ENCODE results near the gene ANAPC16.
"Not testable (repeated sequence)": the region's sequence is repeated elsewhere in the genome, so short reads cannot be mapped to it uniquely, and the experiment has no call there.

ANAPC16 gene

GRCh38 chr10:72261784-72262404 is 46.1 kb downstream of the ANAPC16 start:
- Histone ChIP-seq H3K9me3 (ENCODE audit: control insufficient read depth, insufficient read depth, low read length) (no peaks in the 10 kb centered on the region), H3K27ac (ENCODE audit: low read length) (no peak overlapping the region), H3K36me3 (ENCODE audit: control insufficient read depth, insufficient read depth, low read length) (no peaks in the 10 kb centered on the region), H3K4me3 (ENCODE audit: low read length) (no peak overlapping the region), H3K27me3 (ENCODE audit: control insufficient read depth, insufficient read depth, low read length) (no peaks in the 10 kb centered on the region), H3K4me1 (ENCODE audit: control insufficient read depth, insufficient read depth, low read length) (peaks cover 6% of the 10 kb centered on the region)
- no peak for DNase-seq (ENCODE audit: low read depth, low spot score)
- no CpG with 5 or more reads among the region's 7 CpGs for WGBS (ENCODE audit: insufficient coverage, insufficient read length)

GRCh38 chr10:72263613-72264241 is 47.9 kb downstream of the ANAPC16 start:
- Histone ChIP-seq H3K9me3 (ENCODE audit: control insufficient read depth, insufficient read depth, low read length) (no peaks in the 10 kb centered on the region), H3K27me3 (ENCODE audit: control insufficient read depth, insufficient read depth, low read length) (no peaks in the 10 kb centered on the region), H3K36me3 (ENCODE audit: control insufficient read depth, insufficient read depth, low read length) (no peaks in the 10 kb centered on the region), H3K4me3 (ENCODE audit: low read length) (no peak overlapping the region), H3K4me1 (ENCODE audit: control insufficient read depth, insufficient read depth, low read length) (peaks cover 6% of the 10 kb centered on the region), H3K27ac (ENCODE audit: low read length) (no peak overlapping the region)
- DNase-seq (ENCODE audit: low read depth, low spot score): no peak
- WGBS (ENCODE audit: insufficient coverage, insufficient read length): no CpG with 5 or more reads among the region's 6 CpGs

GRCh38 chr10:72264536-72264935 is 48.7 kb downstream of the ANAPC16 start:
- WGBS (ENCODE audit: insufficient coverage, insufficient read length): no CpG with 5 or more reads among the region's 1 CpG
- H3K9me3 ChIP-seq (ENCODE audit: control insufficient read depth, insufficient read depth, low read length): no peaks in the 10 kb centered on the region
- H3K4me3 ChIP-seq (ENCODE audit: low read length): no peak overlapping the region
- no peaks in the 10 kb centered on the region for H3K36me3 ChIP-seq (ENCODE audit: control insufficient read depth, insufficient read depth, low read length)
- H3K4me1 ChIP-seq (ENCODE audit: control insufficient read depth, insufficient read depth, low read length): peaks cover 6% of the 10 kb centered on the region
- H3K27ac ChIP-seq (ENCODE audit: low read length): no peak overlapping the region
- H3K27me3 ChIP-seq (ENCODE audit: control insufficient read depth, insufficient read depth, low read length): no peaks in the 10 kb centered on the region
- DNase-seq (ENCODE audit: low read depth, low spot score): no peak

GRCh38 chr10:72265508-72265907 is 49.7 kb downstream of the ANAPC16 start:
- no peaks in the 10 kb centered on the region for H3K36me3 ChIP-seq (ENCODE audit: control insufficient read depth, insufficient read depth, low read length)
- DNase-seq (ENCODE audit: low read depth, low spot score): no peak
- no peak overlapping the region for H3K27ac ChIP-seq (ENCODE audit: low read length)
- H3K27me3 ChIP-seq (ENCODE audit: control insufficient read depth, insufficient read depth, low read length): no peaks in the 10 kb centered on the region
- H3K4me1 ChIP-seq (ENCODE audit: control insufficient read depth, insufficient read depth, low read length): no peaks in the 10 kb centered on the region; the same call in 1 of the 2 replicates
- H3K9me3 ChIP-seq (ENCODE audit: control insufficient read depth, insufficient read depth, low read length): no peaks in the 10 kb centered on the region
- H3K4me3 ChIP-seq (ENCODE audit: low read length): no peak overlapping the region
- no CpG with 5 or more reads among the region's 6 CpGs for WGBS (ENCODE audit: insufficient coverage, insufficient read length)

GRCh38 chr10:72265990-72266865 is 50.4 kb downstream of the ANAPC16 start:
- H3K27me3 ChIP-seq (ENCODE audit: control insufficient read depth, insufficient read depth, low read length): no peaks in the 10 kb centered on the region
- no CpG with 5 or more reads among the region's 11 CpGs for WGBS (ENCODE audit: insufficient coverage, insufficient read length)
- no peak overlapping the region for H3K4me3 ChIP-seq (ENCODE audit: low read length)
- H3K36me3 ChIP-seq (ENCODE audit: control insufficient read depth, insufficient read depth, low read length): no peaks in the 10 kb centered on the region
- no peaks in the 10 kb centered on the region for H3K9me3 ChIP-seq (ENCODE audit: control insufficient read depth, insufficient read depth, low read length)
- H3K27ac ChIP-seq (ENCODE audit: low read length): no peak overlapping the region
- no peaks in the 10 kb centered on the region; the same call in 1 of the 2 replicates for H3K4me1 ChIP-seq (ENCODE audit: control insufficient read depth, insufficient read depth, low read length)
- DNase-seq (ENCODE audit: low read depth, low spot score): no peak

- no CpG with 5 or more reads among the region's 6 CpGs for WGBS (ENCODE audit: insufficient coverage, insufficient read length)
Observed at GRCh38 chr10:72267381-72267780, 51.6 kb downstream of the ANAPC16 start.

GRCh38 chr10:72267819-72268399 is 52.1 kb downstream of the ANAPC16 start:
- DNase-seq (ENCODE audit: low read depth, low spot score): no peak
- H3K4me3 ChIP-seq (ENCODE audit: low read length): no peak overlapping the region
- no CpG with 5 or more reads among the region's 15 CpGs for WGBS (ENCODE audit: insufficient coverage, insufficient read length)
- peak overlapping the region; percentile 32 for H3K27ac ChIP-seq (ENCODE audit: low read length)
- H3K27me3 ChIP-seq (ENCODE audit: control insufficient read depth, insufficient read depth, low read length): no peaks in the 10 kb centered on the region
- no peaks in the 10 kb centered on the region for H3K9me3 ChIP-seq (ENCODE audit: control insufficient read depth, insufficient read depth, low read length)
- H3K36me3 ChIP-seq (ENCODE audit: control insufficient read depth, insufficient read depth, low read length): no peaks in the 10 kb centered on the region
- H3K4me1 ChIP-seq (ENCODE audit: control insufficient read depth, insufficient read depth, low read length): no peaks in the 10 kb centered on the region; the same call in 1 of the 2 replicates

More at GRCh38 chr10:72267381-72267780, 51.6 kb downstream of the ANAPC16 start:
- peak overlapping the region; percentile 32 for H3K27ac ChIP-seq (ENCODE audit: low read length)
- DNase-seq (ENCODE audit: low read depth, low spot score): no peak
- H3K27me3 ChIP-seq (ENCODE audit: control insufficient read depth, insufficient read depth, low read length): no peaks in the 10 kb centered on the region
- H3K36me3 ChIP-seq (ENCODE audit: control insufficient read depth, insufficient read depth, low read length): no peaks in the 10 kb centered on the region
- H3K9me3 ChIP-seq (ENCODE audit: control insufficient read depth, insufficient read depth, low read length): no peaks in the 10 kb centered on the region
- no peak overlapping the region for H3K4me3 ChIP-seq (ENCODE audit: low read length)
- no peaks in the 10 kb centered on the region for H3K4me1 ChIP-seq (ENCODE audit: control insufficient read depth, insufficient read depth, low read length)

GRCh38 chr10:72268475-72269200 is 52.8 kb downstream of the ANAPC16 start:
- not testable (repeated sequence) for H3K36me3 ChIP-seq (ENCODE audit: control insufficient read depth, insufficient read depth, low read length); H3K4me1 ChIP-seq (ENCODE audit: control insufficient read depth, insufficient read depth, low read length); H3K4me3 ChIP-seq (ENCODE audit: low read length); DNase-seq (ENCODE audit: low read depth, low spot score); H3K9me3 ChIP-seq (ENCODE audit: control insufficient read depth, insufficient read depth, low read length); H3K27ac ChIP-seq (ENCODE audit: low read length); H3K27me3 ChIP-seq (ENCODE audit: control insufficient read depth, insufficient read depth, low read length)
- no CpG with 5 or more reads among the region's 5 CpGs for WGBS (ENCODE audit: insufficient coverage, insufficient read length)

- H3K4me1 ChIP-seq (ENCODE audit: control insufficient read depth, insufficient read depth, low read length): peaks cover 1% of the 10 kb centered on the region; the same call in 1 of the 2 replicates
- H3K9me3 ChIP-seq (ENCODE audit: control insufficient read depth, insufficient read depth, low read length): no peaks in the 10 kb centered on the region
- no peak overlapping the region for H3K27ac ChIP-seq (ENCODE audit: low read length)
- no peaks in the 10 kb centered on the region for H3K27me3 ChIP-seq (ENCODE audit: control insufficient read depth, insufficient read depth, low read length)
- no CpG with 5 or more reads among the region's 5 CpGs for WGBS (ENCODE audit: insufficient coverage, insufficient read length)
- no peak for DNase-seq (ENCODE audit: low read depth, low spot score)
- peaks cover 3% of the 10 kb centered on the region; the same call in 1 of the 2 replicates for H3K36me3 ChIP-seq (ENCODE audit: control insufficient read depth, insufficient read depth, low read length)
- no peak overlapping the region for H3K4me3 ChIP-seq (ENCODE audit: low read length)
Observed at GRCh38 chr10:72270607-72271281, 54.9 kb downstream of the ANAPC16 start.
